H7 (cell line): ENCODE measurements around the gene ENTPD8. TPM values are rescaled to one million over a fixed set of nuclear protein-coding genes. Genes with fewer than 3 reads are reported as not detected.

Experiments
- DNase-seq: peaks from one replicate; pipeline ENCODE4 v3.0.0; 2012
- H3K27me3 ChIP-seq: 2 replicates; pipeline ENCODE4 v1.6.0; 2011; ENCODE audit warnings: mild to moderate bottlenecking, low read length; ENCODE audit not compliant: control insufficient read depth, insufficient read depth
- H3K36me3 ChIP-seq: replicated peaks from 2 replicates; pipeline ENCODE4 v1.5.1; 2011; ENCODE audit warnings: low read length; ENCODE audit not compliant: control insufficient read depth, insufficient read depth
- H3K4me3 ChIP-seq: 2 replicates; pipeline ENCODE4 v1.5.1; 2011; ENCODE audit warnings: low read depth, mild to moderate bottlenecking, control low read depth, low read length, moderate library complexity; ENCODE audit not compliant: insufficient read depth
- total RNA-seq: library from RNA; depleted of rRNA; stranded (reverse); fragments of >200 nt; shearing (Covaris generic); gene quantifications from 2 replicates; pipeline ENCODE4 v1.2.3, GENCODE V29; 2014

Gene ENTPD8
- total RNA-seq, 1 experiment from 2014 or later: 0.76 TPM

GRCh38 chr9:137464291-137464999 lies 23.3 kb upstream of the ENTPD8 start:
- DNase-seq: peak; percentile 70
- no peak overlapping the region for H3K4me3 ChIP-seq
- no peaks in the 10 kb centered on the region for H3K36me3 ChIP-seq
- peaks cover 16% of the 10 kb centered on the region for H3K27me3 ChIP-seq

- no peaks in the 10 kb centered on the region for H3K36me3 ChIP-seq
- DNase-seq: peak; percentile 45
- no peak overlapping the region for H3K4me3 ChIP-seq
- peaks cover 16% of the 10 kb centered on the region for H3K27me3 ChIP-seq
These were observed 22.8 kb upstream of the ENTPD8 start for GRCh38 chr9:137463931-137464290.

GRCh38 chr9:137462986-137463930 lies 22.1 kb upstream of the ENTPD8 start:
- peak; percentile 45 for DNase-seq
- Histone ChIP-seq H3K36me3 (no peaks in the 10 kb centered on the region), H3K4me3 (no peak overlapping the region), H3K27me3 (peaks cover 21% of the 10 kb centered on the region)

DNA sequence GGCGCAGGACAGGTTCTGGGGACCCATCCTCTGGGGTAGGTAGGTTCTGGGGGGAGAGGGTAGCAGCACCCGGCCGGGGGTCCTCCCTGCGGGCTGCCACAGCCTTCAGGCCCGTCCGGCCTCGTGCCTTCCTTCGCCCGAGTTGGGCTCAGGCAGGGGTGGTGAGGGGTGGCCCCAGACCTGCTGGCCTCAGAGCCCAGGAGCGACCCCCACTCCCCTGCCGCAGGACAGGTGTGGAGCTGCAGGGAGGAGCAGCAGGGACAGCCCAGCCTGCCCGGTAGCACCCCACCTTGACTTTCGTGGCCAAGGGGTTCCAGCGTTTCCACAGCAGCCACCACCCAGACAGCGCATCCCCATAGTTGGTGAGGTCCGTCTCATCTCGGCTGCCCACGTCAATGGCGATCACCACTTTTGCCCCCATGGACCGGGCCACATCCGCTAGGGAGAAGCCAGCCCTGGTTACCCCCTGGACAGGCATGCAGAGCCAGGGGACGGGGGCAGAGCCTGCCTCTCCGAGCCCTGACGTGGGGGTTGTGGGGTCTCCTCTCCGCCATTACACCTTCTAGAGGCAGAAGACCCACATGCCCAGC lies 21.3 kb upstream of the ENTPD8 start:
- H3K4me3 ChIP-seq: no peak overlapping the region
- H3K36me3 ChIP-seq: no peaks in the 10 kb centered on the region
- peaks cover 22% of the 10 kb centered on the region for H3K27me3 ChIP-seq
- DNase-seq: peak; percentile 68

GRCh38 chr9:137461663-137462395 lies 20.7 kb upstream of the ENTPD8 start:
- peaks cover 1% of the 10 kb centered on the region; the same call in 1 of the 2 replicates for H3K36me3 ChIP-seq
- H3K27me3 ChIP-seq: peaks cover 22% of the 10 kb centered on the region
- peak overlapping the region; percentile 16; the same call in 1 of the 2 replicates for H3K4me3 ChIP-seq
- peak; percentile 97 for DNase-seq

GRCh38 chr9:137461316-137461662 lies 20.1 kb upstream of the ENTPD8 start:
- H3K27me3 ChIP-seq: peaks cover 22% of the 10 kb centered on the region
- H3K36me3 ChIP-seq: peaks cover 4% of the 10 kb centered on the region
- no peak for DNase-seq
- no peak overlapping the region for H3K4me3 ChIP-seq

DNA sequence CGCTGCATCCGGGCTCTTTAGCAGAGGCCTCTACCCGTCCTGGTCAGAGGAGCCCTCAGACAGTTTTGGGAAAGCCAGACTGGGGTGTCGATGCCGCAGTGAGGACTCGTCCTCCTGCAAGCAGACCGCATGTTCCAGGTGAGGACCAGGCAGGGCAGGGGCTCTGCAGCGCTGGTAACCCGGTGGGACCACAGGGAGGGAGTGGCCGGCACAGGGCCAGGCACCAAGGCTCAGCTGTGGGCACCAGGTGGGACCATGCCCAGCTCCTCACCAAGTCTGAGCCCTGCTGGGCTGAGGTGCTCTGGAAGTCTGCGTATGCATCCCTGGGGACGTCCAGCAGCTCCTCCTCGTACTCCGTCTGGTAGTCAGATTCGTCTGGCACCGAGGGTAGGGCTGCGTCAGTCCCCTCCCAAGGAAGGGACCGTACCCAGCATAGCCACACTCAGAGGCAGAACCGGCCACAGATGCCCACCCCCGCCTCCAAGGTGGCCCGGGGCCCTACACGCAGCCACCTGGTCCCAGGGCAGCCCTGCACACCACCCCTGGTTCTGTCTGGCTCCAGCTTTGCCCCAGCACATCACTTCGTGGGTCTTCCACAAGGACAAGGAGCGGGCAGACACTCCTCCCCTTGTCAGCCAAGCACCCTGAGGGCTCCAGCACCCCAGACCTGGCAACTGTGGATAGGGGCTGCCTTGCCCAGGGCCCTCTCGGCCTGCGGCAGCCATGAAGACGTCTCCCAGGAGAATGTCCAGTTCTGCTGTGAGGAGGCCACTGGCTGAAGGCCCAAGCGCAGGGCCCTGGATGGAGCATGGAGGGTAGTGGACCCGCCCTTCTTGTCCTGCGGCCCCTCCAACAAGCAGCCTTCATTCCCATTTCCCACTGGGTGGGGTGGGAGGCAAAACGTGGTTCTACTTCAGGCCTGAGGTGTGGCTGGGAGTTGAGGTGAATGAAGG lies 19.5 kb upstream of the ENTPD8 start:
- Histone ChIP-seq H3K4me3 (no peak overlapping the region), H3K27me3 (peaks cover 22% of the 10 kb centered on the region), H3K36me3 (peaks cover 10% of the 10 kb centered on the region)
- peak; percentile 59 for DNase-seq

GRCh38 chr9:137459601-137460362 lies 18.6 kb upstream of the ENTPD8 start:
- DNase-seq: peak; percentile 71
- peaks cover 22% of the 10 kb centered on the region for H3K27me3 ChIP-seq
- H3K4me3 ChIP-seq: no peak overlapping the region
- H3K36me3 ChIP-seq: peaks cover 10% of the 10 kb centered on the region

- DNase-seq: peak; percentile 100
- Histone ChIP-seq H3K4me3 (peak within 1 kb of the TSS; percentile 56), H3K36me3 (peaks cover 10% of the 10 kb centered on the region), H3K27me3 (peaks cover 22% of the 10 kb centered on the region)
These were observed 18.0 kb upstream of the ENTPD8 start, which contains the start of gene NSMF for GRCh38 chr9:137459152-137459600. TSS of gene NSMF (minus strand) at chr9:137459334. CDS start at chr9:137459102, 232 bp downstream.

- peak; percentile 76 for DNase-seq
These were observed 17.3 kb upstream of the ENTPD8 start for GRCh38 chr9:137458194-137459151.

GRCh38 chr9:137457406-137458193 lies 16.4 kb upstream of the ENTPD8 start:
- H3K36me3 ChIP-seq: peaks cover 10% of the 10 kb centered on the region
- H3K27me3 ChIP-seq: peaks cover 19% of the 10 kb centered on the region
- DNase-seq: no peak
- H3K4me3 ChIP-seq: no peak overlapping the region

More at GRCh38 chr9:137458194-137459151, 17.3 kb upstream of the ENTPD8 start:
- peaks cover 10% of the 10 kb centered on the region for H3K36me3 ChIP-seq
- H3K4me3 ChIP-seq: peak overlapping the region; percentile 56
- H3K27me3 ChIP-seq: peaks cover 22% of the 10 kb centered on the region
